Left forelimb (tissue), 1 donor: ENCODE results near the gene CNOT10.
"Not testable (repeated sequence)": the region's sequence is repeated elsewhere in the genome, so short reads cannot be mapped to it uniquely, and the experiment has no call there.

ENCODE experiments used
- DNase-seq: peaks from one replicate; pipeline ENCODE4 v3.0.0-alpha.2; 2018; ENCODE audit warnings: low spot score

The CNOT10 gene, protein sequence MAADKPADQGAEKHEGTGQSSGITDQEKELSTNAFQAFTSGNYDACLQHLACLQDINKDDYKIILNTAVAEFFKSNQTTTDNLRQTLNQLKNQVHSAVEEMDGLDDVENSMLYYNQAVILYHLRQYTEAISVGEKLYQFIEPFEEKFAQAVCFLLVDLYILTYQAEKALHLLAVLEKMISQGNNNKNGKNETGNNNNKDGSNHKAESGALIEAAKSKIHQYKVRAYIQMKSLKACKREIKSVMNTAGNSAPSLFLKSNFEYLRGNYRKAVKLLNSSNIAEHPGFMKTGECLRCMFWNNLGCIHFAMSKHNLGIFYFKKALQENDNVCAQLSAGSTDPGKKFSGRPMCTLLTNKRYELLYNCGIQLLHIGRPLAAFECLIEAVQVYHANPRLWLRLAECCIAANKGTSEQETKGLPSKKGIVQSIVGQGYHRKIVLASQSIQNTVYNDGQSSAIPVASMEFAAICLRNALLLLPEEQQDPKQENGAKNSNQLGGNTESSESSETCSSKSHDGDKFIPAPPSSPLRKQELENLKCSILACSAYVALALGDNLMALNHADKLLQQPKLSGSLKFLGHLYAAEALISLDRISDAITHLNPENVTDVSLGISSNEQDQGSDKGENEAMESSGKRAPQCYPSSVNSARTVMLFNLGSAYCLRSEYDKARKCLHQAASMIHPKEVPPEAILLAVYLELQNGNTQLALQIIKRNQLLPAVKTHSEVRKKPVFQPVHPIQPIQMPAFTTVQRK

DNA sequence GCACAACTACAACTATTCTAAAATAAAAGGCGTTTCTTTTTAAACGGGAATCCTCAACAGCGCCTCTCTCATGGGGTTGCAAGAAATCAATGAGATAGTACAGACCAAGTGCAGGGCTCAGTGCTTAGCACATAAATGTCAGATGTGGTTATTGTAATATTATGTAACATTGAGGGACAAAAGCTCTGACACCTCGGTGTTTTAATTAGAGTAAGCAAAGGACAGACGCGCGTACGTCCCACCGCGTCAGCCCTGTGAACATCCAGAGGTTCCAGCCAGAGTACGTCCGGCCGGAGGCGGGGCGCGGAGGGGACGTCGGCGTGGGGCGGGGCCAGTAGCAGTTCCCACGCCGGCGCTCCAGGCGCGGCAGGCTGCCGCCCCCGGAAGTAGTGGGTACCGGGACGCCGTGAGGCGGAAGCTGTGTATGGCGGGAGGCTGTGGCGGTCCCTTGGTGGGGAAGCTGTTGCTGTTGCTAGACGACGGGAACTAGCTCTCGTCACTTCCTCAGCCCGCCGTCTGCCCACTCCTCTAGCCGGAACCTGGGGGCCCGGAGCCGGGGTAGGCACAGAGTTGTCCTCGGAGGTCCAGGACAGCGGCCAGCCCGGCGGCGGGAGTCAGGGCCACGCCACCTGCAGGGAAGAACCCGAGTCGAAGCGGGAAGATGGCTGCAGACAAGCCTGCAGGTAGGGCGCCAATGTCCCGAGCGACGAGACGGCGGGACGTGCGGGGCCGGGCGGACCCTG is at the start of gene CNOT10:
TSS of gene CNOT10 (plus strand) at position 389 of the 743 bp plus-strand sequence. CDS start at position 662, 273 bp downstream.
- DNase-seq, result peak; percentile 97

DNA sequence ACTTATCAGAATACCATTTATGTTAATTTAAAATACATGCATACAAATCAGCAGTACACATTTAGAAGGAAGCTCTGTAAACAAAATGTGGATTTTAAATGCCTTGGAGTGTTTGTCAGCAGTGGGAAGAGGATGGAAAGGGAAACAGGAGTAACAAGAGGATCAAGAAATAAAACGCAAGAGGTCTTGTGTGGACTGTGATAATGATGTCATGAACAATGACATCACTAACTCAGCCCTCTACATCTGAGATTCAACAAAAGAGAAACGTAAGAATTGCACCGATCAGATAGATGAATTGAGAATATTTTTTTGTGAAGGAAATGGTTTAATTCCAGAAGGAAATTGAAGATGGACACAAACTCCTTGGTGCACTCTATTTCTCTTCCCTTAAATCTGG is 44.0 kb upstream of the CNOT10 start:
- no peak for DNase-seq

DNA sequence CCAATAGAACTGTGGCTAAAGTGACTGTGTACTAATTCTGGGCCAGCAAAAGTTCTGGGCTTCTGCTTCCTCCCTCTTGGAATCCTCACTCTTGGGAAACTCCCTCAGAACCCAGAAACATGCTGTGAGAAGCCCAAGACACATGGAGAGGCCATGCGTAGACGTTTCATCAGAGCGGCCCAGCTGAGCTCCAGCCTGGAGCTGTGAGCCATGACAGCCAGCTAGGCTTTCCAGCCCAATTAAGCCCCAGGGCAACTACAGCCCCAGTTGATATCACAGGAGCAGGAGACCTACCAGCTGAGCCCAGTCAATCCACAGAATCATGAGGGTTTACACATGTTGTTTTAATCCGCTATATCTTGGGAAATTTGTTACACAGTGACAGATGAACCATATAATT is 43.6 kb upstream of the CNOT10 start:
- no peak for DNase-seq

DNA sequence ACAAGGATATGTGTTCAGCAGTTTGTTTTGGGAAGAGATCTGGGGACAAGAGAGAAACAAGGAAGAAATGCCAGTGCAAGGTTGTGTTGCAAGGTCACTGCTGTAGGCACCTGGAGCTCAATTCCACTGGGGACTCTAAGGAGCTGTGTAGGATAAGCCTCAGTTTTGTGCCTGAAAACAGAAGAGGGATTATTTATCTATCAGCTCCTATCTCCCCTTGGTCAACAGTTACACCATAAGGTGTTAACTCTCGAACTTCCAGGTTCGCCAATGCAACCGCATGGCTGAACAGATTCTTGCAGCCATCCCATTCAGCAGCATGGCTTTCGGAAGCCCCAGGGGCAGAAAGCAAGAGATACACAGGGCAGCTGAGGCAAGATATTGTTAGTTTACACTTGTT is 41.6 kb upstream of the CNOT10 start:
- no peak for DNase-seq

DNA sequence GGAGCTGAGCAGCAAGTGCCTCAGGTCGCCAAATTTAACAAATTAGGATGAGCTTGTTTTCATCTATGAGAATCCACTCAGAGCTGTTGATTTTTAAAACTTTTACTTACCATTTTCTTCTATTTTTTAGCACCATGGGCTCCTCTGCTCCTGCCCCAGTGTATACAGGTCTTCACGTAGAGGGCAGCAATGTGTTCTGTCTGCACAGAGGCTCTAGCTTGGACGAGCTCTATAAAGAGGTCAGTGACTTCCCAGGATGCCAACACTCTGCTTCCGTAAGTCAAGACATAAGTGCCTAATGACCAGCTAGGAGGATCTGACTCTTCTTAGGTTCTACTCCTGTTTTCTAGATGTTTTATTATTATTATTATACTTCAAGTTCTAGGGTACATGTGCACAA is 41.2 kb upstream of the CNOT10 start:
- no peak for DNase-seq

DNA sequence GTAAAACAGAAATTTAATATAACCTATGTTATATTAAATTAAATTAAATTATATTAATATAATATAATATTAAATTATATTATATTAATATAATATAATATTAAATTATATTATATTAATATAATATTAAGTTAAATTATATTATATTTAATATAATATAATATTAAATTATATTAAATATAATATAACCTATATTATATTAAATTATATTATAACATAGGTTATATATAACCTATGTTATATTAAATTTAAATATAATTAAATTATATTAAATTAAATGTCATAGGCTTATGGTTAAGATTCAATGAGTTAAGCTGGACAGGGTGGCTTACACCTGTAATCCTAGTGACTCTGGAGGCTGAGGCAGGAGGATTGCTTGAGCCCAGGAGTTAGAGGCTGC is 40.6 kb upstream of the CNOT10 start:
- no peak for DNase-seq

DNA sequence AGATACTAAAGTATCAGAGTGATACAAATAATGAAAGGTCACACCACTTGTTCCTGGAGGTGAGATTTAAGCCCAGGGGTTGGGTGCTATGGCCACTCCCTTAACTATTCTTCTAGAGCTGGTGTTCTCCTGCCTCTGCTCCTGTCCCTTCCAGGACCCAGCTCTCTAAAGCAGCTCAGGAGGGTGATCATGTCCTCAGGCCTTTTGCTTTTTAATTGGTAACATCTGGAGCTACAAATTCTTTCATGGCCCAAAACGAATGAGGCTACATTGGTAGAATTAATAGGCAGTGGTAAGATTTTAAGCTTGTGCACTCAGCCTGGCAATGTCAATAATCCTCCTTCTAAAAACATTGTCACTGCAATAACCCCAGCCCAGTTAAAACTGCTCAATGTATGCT is 38.2 kb upstream of the CNOT10 start:
- DNase-seq, result no peak

DNA sequence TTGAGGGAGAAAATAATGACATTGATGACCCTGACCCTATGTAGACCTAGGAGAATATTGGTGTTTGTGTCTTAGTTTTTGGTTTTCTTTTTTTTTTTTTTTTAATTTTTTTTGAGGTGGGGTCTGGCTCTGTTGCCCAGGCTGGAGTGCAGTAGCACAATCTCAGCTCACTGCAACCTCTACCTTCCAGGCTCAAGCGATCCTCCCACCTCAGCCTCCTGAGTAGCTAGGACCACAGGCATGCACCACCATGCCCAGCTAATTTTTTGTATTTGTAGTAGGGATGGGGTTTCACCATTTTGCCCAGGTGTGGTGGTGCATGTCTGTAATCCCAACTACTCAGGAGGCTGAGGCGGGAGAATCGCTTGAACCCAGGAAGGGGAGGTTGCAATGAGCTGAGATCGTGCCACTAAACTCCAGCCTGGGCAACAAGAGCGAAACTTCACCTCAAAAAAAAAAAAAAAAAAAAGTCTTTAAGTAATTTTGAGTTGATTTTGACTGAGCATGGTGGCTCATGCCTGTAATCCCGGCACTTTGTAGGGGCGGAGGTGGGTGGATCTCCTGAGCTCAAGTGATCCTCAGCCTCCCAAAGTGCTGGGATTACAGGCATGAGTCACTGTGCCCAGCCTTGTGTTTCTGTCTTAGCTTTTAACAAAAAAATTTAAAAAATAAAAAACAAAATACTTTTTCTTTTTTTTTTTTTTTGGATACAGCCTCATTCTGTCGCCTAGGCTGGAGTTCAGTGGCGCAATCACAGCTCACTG is 32.5 kb upstream of the CNOT10 start:
- DNase-seq, result not testable (repeated sequence)

DNA sequence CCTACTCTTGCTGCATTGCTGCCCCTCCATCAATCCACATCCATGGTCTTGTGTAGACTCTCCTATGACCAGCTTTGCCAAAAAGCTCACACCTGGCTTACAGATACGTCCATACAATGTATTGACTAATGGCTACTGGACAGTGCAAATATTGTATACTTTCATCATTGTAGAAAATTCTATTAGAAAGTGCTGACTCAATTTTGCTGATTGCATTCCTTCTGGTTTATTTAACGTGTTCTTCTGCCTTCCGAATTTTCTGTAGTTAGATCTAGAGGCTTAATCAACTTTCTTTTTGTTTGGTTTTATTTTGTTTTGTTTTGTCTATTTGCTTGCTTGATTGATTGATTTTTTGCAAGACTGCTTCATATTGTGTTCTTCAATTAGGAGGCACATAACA is 29.8 kb upstream of the CNOT10 start:
- DNase-seq, result no peak

DNA sequence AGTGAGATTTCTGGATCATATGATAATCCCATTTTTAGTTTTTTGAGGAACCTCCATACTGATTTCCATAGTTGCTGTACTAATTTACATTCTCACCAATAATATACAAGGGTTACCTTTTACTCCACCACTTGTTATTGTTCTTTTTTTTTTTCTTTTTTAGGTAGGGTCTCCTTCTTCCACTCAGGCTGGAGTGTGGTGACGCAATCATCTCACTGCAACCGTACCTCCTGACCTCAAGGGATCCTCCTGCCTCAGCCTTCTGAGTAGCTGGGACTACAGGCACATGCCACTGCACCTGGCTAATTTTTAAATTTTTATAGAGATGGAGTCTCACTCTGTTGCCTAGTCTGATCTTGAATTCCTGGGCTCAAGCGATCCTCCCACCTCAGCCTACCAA is 24.4 kb upstream of the CNOT10 start:
- DNase-seq, result no peak

DNA sequence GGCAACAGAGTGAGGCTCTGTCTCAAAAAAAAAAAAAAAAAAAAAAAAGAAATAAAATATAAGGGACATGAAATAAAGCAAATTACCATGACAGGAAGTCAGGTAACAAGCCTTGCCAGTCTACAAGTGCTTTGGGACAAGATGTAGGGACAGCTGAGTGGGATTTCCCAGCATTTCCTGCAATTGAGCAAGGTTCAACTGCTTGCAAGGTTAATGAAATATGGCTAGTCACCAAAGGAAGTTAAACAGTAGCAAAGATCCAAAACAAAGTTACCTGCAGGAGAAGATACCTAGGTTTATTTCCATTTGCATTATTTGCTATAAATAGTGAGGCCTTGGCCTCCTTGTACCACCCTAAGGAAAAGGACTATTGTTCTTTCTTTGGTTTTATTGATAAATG is 22.3 kb upstream of the CNOT10 start:
- no peak for DNase-seq

DNA sequence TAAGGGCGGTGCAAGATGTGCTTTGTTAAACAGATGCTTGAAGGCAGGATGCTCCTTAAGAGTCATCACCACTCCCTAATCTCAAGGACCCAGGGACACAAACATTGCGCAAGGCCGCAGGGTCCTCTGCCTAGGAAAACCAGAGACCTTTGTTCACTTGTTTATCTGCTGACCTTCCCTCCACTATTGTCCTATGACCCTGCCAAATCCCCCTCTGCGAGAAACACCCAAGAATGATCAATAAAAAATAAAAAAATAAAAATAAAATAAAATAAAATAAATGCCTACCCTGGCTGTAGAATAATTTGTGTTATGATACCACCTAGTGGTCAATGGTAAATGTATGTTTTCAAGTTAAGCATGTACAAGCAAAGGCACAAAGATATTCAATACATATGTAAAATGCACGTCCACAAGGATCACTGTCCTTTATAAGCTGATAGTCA is 20.3 kb upstream of the CNOT10 start:
- not testable (repeated sequence) for DNase-seq

DNA sequence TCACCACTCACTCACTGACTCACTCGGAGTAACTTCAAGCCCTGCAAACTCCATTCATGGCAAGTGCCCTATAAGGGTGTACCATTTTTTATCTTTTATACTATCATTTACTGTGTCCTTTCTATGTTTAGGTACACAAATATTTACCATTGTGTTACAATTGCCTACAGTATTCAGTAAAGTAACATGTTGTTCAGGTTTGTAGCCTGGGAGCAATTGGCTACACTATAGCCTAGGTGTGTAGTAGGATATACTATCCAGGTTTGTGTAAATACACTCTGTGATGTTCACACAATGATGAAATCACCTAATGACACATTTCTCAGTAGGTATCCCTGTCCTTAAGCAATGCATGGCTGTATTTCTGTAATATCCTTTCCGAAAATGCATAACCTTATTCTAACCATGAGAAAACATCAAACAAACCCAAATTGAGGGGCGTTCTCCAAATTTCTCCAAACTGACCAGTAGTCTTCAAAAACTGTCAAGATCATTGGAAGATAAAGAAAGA is 17.9 kb upstream of the CNOT10 start:
- no peak for DNase-seq

DNA sequence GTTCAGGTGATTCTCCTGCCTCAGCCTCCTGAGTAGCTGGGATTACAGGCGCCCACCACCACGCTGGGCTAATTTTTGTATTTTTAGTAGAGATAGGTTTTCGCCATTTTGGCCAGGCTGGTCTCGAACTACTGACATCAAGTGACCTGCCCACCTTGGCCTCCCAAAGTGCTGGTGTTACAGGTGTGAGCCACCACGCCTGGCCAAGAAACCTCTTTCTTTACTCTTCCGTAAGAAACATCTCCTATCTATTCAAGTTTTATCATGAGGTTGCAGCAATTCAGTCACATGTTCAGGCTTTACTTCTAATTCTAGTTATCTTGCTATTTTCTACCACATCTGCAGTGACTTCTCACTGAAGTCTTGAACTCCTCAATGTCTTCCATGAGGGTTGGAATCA is 15.8 kb upstream of the CNOT10 start:
- not testable (repeated sequence) for DNase-seq

DNA sequence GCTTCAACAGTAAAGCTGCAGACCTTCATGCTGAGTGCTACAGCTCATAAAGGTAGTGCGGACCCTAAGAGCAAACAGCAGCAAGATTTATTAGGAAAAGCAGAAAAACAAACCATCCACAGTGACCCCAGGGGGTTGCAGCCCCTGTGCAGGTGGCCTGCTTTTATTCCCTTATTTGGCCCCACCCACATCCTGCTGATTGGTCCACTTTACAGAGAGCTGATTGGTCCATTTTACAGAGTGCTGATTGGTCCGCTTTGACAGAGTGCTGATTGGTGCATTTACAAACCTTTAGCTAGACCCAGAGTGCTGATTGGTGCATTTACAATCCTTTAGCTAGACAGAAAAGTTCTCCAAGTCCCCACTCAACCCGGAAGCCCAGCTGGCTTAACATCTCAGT is 11.3 kb upstream of the CNOT10 start:
- not testable (repeated sequence) for DNase-seq

DNA sequence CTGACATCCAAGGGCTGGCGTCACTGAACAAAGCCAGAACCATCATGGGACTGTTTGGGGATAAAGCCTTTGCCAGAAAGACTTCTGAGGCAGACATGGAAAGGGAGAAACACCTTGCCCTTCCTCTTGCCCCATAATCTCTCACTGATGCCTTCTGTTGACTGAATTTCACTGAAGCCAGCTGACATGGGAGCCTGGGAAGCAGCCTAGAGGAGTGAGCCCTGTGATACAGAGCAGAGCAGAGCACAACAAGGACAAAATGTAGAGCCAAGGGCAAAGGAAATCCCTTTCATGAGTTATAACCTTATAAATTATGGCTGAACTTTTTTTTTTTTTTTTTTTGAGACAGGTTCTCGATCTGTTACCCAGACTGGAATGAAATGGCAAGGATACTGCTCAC is 9.8 kb upstream of the CNOT10 start:
- DNase-seq, result no peak

DNA sequence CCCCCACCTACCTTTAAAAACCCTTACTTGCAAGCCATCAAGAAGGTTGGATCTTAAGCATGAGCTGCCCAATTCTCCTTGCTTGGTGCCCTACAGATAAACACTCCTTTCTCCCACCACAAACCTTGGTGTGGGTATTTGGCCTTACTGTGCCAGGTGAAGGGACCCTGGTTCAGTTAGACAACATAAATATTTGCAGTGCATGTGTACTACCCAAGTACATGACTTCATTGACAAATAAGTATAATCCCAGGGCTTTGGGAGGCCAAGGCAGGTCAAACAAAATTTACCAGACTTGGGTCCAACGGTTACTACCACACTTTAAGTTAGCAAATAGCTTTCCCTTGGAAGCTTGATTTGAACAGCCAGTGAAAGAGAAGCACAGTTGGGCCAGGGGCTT is 9.3 kb upstream of the CNOT10 start:
- DNase-seq, result no peak

DNA sequence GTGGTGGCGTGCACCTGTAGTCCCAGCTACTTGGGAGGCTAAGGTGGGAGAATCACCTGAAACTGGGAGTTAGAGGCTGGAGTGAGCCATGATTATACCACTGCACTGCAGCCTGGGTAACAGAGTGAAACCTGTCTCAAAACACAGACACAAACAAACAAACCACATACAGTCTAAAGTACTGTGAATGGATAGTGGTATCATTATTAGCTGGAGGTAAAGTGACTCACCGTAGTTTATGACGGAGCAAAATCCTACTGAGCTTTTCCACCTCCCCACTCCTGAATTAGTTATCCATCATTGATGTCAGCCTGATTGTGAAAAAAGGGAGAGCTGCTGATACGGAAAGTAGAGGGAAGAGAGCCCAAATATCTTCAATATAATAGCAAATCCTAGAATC is 3.2 kb upstream of the CNOT10 start:
- no peak for DNase-seq

DNA sequence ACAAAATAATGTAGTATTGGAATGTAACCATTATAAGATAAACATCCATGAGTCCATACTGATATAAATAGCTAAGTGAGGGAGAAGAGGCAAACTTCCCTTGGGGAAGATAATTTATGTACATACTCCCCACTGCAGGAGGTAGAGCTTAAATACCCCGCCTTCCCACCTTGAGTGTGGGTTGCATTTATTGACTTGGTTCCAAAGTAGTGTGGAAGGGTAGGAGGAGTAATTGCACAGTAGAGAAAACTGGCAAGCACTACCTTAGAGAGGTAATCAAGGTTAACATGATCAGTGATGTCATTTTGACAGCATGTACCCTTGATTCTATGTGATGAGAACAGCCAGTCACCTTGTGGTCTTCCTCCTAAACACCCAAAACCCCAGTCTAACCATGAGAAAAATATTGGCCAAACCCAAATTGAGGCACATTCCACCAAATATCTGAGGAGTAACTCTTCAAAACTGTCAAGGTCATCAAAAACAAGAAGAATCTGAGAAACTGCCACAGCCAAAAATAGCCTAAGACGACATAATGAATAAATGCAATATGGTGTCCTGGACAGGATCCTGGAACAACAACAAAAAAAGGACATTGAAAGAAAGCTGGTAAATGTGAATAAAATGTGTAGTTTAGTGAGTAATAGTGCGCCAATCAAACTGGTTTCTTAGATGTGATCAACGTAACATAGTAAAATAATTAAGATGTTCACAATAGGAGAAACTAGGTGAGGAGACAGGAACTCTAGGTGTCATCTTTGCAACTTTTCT is 774 bp upstream of the CNOT10 start:
- no peak for DNase-seq

DNA sequence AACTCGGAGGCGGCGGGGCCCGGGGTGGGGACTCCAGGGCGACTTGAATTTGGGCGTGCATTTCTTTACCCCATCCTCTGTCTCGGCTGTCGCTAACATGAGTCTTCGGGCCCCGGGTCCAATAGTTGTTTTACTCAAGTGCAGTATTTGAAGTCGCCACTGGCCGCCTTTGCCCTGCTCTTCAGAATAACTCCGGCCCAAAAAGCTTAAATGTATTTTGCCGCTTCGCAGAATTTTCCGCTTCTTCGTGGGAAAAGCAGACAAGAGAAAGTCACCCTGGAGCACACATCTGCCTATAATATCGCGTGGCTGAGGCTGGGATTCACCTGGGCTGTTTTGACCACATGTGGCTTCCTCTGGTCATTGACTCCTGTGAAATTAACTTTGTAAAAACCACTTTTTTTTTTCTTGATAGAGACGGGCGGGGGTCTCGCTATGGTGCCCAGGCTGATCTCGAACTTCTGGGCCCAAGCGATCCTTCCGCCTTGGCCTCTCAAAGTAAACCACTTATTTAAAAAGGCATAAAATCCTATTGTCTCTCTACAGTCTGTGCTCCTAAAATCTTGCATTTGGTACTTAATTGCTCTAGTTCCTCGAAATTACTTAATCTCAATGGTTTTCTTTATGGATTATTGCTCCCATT is 676 bp downstream of the CNOT10 start:
- DNase-seq, result no peak
